Islet of Langerhans (tissue), 1 donor: ENCODE data around the gene ZNF598.

Experiments used
- FAIRE-seq: peaks from one replicate; lab custom pipeline; 2011; peaks lifted over from hg19 to GRCh38; lab: Jason Lieb, UNC

ZNF598 gene

DNA sequence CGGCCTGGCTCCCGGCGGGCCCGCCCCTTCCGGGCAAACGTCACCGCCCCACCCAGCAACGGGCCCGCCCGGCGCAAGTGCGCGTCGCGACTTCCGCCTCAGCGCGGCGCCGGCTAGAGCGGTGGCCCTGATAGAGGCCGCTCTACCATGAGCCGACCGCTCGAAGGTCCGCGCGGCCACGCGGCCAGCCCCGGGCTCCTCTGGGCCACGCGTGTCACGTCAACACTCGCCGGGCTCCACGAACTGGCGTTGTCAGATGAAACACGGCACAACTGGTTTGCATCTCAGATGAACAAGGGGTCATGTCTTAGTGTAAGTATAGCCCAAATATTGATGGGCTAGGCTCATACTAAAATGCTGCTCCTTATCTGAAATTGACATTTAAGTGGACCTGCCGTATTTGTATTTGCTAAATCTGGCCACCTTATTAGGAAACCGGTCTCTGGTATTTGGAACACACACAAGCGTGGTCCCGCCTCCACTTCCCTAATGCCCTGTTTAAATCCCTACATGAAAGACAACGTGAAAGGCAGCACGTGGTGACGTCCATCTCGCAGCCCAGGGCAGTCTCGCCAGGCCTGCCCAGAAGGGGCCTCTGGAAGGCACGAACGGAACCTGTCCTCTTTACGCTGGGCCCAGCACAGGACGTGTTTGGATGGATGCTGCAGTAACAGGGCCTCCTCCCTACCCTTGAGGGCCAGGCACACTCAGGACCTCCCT is at the start of gene ZNF598:
Gene ZNF598, minus strand, starts transcription at position 31 of the 720 bp plus-strand sequence.
- no peak for FAIRE-seq

- FAIRE-seq, result no peak
Observed at GRCh38 chr16:2058872-2059271, 49.3 kb upstream of the ZNF598 start.

GRCh38 chr16:2058420-2058819 is 48.8 kb upstream of the ZNF598 start:
- no peak for FAIRE-seq

DNA sequence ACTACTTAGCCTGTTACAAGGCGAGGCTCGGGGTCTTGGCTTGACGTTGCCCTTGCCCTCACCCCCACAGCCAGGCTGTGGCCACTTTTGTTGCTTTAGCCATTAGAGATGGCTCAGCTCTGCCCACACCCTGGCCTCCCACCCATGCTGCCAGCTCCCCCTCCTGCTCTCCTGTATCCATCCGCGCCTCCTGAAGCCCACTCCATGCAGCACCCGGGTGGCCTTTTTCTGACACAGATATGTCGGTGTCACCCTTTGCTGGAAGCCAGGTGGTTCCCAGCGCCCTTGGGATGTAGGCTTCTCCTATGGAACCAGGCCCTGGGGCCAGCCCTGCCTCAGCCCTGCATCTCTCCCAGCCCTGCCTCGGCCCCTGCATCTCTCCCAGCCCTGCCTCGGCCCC is 47.8 kb upstream of the ZNF598 start:
- no peak for FAIRE-seq

DNA sequence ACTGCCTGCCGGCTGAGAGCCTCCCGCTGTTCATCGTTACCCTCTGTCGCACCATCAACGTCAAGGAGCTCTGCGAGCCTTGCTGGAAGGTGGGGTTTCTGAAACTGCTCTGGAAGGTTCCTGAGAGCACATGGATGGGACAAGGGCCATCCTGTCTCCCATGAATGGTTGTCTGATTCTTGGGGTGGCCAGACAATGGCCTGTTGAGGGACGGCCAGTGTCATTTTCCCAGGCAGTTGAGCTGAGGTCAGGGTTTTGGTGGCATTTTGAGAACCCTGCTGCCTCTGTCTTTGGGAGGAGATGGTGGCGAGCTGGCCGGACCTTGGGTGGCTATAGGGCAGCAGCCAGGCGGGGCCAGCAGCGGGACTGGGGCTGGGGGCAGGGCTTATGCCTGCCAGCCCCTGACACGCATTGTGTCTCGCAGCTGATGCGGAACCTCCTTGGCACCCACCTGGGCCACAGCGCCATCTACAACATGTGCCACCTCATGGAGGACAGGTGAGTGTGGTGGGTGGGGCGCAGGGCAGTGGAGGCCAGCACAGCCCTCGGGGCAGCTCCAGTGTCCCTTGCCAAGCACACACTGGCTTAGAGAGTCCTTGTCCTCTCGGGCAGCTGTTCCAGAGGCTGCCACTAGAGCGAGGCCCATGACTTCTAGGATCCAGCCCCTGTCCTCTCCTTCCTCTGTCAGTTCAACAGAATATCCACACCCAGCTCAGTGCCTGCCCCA is 47.2 kb upstream of the ZNF598 start:
- no peak for FAIRE-seq

DNA sequence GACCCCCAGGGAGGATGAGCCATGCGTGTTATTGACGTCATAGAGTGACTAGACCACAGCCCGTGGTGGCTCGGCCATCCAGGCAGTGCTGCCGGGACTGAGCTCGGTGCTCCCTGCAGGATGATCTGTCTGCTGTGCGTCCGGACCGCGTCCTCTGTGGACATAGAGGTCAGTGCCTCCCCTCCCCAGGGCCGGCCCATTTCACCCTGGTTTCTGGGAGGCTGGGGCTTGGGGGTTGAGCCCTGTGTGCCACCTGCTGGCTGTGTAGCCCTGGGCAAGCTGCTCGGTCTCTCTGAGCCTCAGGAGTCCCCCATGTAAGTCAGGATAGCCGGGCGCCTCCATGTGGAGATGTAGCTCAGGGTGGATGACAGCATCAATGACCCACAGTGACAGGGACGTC is 46.5 kb upstream of the ZNF598 start:
- FAIRE-seq, result no peak

- no peak for FAIRE-seq
Observed at GRCh38 chr16:2054543-2055245, 45.1 kb upstream of the ZNF598 start.

GRCh38 chr16:2053897-2054296 is 44.3 kb upstream of the ZNF598 start:
- FAIRE-seq, result no peak

DNA sequence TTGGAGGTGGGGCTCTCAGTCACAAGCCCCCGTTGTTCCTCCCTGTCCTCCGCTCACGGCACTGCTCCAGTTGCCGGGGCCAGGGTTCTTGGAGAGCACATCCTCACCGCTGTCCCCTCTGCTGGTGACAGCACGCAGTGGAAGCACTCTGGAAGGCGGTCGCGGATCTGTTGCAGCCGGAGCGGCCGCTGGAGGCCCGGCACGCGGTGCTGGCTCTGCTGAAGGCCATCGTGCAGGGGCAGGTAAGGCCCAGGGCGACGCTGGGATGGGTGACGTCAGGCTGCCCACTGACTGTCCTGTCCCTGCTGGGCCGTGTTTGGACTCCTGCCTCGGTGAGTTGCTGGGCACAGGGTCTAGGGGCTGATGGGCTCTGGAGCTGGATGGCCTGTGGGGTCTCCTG is 43.6 kb upstream of the ZNF598 start:
- no peak for FAIRE-seq

GRCh38 chr16:2048116-2048543 is 38.5 kb upstream of the ZNF598 start:
- FAIRE-seq, result no peak

DNA sequence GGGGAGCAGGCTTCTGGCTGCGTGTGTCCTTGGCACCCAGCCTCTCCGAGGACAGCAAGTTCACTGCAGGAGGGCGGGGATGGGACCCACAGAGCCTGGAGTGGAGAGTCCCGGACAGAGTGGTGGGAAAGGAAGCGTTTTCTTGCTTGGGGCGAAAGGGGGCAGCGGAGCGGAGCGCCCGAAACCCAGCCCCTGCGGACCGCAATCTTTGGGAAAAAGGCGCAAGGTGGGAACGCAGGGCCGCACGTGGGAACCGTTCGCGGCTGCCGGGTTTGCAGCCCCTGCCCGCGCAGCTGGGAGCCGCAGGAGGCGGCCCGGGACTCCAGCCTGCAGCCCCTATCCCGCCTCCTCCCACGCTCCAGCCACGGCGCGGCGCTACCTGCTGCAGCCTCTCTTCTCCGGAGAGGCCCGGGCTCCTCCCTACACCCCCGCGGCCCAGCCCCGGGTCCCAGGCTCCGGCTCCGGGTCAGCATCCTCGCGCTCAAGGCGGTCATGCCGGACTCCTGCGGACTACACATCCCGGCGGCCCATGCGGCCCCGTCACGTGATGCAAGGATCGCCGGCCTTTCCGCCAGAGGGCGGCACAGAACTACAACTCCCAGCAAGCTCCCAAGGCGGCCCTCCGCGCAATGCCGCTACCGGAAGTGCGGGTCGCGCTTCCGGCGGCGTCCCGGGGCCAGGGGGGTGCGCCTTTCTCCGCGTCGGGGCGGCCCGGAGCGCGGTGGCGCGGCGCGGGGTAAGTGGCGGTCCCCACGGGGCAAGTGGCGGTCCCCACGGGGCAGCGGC is 37.9 kb upstream of the ZNF598 start, which contains the start of the genes NTHL1 and TSC2:
Gene NTHL1, minus strand, starts transcription at position 505 of the 786 bp plus-strand sequence. Its CDS starts 11 bp downstream, at position 494.
Gene TSC2, plus strand, starts transcription at position 656 of the 786 bp plus-strand sequence. CDS start 631 bp downstream, outside the sequence.
- FAIRE-seq, result no peak

DNA sequence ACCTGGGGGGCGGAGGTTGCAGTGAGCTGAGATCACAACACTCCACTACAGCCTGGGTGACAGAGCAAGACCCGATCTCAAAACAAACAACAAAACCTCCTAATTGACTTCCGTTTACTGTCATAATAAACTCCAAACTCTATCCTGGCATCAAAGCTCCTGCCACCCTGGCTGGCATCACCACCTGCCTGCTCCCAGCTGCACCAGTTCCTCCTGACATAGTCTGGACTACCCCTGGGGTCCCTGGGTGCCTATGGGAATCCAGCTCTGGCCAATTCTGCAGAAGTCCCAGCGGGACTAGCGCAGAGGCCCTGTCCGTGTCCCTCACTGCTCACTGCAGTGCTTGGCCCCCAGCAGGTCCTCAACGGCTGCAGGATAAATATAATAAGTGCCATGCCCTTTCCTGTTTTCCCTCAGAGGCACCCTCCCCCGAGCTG is 37.3 kb upstream of the ZNF598 start:
- FAIRE-seq, result no peak

DNA sequence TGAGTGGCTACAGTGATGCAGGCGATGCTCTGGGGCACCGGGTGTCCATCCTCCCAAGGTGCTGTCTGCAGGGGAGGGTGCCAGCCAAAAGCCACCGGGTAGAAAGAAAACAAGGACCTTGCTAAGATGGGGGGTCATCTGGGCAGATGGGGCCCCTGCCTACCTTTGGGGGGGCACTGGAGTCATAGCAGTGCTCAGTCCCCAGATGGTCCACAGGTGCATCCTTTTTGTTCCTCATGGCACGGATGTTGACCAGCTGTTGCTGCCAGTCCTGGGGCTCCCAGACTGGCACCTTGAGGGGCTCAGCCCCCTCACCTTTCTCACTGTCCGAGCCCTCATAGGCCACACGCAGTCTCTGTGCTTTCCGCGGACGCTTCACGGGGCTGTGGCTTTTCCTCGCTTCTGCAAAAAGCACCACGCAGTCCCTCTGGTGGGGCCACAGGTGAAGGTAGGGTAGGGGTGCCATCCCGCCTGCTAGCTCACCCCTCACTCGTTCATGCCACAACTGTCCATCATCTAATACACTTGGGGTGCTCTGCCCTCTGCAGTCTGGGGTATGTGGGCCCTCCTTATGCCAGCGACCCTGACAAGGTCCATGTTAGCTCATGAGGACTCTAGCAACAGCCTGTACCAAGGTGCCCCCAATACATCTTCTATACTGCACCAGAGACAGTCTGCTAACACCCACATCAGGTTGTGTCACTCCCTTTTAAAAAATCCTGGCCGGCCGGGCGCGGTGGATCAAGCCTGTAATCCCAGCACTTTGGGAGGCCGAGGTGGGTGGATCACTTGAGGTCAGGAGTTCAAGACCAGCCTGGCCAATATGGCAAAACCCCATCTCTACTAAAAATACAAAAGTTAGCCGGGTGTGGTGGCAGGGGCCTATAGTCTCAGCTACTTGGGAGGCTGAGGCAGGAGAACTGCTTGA is 36.6 kb upstream of the ZNF598 start:
- no peak for FAIRE-seq

DNA sequence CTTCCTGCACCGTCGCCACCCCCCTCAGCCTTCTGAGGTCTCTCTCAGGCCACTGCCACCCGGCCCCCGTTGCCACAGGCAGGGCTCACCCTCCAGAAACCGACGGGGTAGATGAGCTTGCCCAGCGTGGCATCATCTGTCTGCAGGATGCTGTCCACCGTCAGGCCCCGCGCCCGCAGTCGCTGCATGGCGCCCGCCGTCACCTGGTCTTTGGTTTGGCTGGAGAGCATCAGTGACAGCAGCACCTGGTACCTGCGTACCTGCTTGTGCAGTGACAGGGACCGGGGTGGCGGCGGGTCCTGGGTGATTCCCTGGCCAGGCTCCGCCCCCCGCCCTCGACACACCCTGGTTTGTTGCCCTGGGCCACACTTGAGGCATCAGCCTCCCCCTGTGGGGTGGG is 34.9 kb upstream of the ZNF598 start:
- FAIRE-seq, result no peak

DNA sequence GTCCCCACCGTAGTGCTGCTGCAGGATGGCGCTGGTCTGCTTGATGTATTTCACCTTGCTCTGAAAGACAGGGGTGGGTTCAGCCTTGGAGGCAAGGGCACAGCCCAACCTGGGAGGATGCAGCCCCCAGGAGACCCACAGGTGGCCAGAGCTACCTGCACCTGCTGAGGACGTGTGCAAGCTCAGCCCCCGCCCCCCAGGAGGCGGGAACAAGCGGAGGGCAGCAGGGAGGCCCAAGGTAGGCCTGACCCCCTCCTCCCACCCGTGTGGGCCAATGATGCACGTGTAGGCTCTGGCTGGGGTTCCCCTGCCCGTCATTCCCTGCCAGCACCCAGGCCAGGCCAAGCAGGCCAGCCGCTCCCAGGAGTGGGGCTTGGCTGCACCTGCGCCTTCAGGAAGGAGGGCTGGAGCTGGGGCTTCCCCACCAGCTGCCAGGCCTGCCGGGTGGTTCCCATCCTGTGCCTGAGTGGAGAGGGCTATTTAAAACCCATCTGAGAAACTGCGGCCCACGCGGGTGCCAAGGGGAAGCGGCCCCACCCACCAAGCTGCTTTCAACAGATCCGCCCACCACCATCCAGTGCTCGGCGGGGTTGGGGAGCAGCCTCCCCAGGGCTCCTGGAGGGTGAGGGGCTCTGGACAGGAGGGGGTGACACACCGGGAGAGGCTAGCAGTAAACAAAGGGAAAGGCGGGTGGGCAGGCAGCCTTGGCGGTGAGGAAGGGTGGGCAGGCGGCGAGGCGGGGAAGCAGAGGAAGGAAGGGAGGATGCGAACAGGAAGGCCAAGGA is 34.2 kb upstream of the ZNF598 start:
- no peak for FAIRE-seq

DNA sequence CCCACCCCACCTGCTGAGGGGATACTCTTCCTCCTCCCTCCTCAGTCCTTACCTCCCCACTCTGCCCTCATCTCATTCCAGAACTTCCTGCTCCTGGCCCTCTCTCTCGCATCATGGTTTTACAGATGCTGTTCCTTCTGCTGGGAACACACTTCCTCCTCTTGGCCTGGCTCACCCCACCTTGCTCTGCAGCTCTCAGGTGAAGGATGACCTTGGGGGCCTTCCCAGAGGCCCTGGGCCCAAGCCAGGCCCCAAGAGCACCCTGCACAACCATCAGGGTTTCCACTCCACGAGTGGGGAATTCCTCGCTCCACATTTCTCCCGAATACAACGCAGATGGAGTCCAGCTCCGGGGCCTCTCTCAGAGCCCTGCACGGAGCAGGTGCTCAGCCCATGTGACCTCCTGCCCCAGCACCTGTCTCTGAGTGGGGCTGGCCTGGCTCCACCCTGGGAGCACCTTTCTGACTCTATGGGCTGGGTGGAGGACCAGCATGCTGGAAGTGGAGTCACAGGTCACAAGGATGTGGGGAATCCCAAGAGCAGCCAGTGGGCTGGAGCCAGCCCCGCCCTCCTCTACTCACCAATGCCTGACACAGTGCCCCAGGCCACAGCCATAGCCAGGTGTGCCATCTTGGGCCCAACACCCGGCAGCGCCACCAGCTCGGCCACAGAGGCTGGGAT is 33.5 kb upstream of the ZNF598 start:
- FAIRE-seq, result no peak

DNA sequence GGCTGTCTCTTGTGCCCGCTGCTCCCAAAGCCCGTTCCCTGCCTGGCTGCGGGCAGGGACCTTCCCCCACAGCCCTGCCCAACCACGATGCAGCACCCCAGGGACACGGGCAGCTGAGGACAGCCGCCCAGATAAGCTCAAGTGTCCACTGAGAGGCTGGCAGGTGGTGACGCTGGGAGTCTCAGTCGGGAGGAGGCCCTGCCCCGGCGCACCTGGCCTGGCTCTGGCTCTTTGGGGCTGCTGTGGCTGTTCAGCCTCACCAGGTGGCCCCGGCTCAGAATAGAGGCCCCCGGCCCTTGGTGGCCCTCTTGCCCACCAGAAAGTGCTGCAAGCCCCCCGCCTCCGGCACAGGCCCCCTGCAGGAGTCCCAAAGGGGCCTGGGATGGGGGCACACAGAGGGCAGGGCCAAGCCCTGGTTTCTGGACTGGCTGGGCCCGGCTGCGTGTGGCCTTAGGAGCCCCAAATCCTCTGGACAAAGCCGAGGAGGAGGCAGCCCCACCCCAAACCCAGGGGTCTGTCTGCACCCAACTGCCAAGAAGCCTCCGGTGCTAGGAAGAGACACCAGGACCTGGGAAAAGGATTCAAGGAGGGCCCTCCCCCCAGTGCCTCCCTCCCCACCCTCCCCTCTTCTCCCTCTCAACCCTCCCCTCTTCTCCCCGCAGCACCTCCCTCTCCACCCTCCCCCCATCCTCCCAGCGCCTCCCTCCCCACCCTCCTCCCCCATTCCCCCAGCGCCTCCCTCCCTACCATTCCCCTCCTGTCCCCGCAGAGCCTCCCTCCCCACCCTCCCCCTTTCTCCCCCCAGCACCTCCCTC is 32.8 kb upstream of the ZNF598 start:
- no peak for FAIRE-seq

DNA sequence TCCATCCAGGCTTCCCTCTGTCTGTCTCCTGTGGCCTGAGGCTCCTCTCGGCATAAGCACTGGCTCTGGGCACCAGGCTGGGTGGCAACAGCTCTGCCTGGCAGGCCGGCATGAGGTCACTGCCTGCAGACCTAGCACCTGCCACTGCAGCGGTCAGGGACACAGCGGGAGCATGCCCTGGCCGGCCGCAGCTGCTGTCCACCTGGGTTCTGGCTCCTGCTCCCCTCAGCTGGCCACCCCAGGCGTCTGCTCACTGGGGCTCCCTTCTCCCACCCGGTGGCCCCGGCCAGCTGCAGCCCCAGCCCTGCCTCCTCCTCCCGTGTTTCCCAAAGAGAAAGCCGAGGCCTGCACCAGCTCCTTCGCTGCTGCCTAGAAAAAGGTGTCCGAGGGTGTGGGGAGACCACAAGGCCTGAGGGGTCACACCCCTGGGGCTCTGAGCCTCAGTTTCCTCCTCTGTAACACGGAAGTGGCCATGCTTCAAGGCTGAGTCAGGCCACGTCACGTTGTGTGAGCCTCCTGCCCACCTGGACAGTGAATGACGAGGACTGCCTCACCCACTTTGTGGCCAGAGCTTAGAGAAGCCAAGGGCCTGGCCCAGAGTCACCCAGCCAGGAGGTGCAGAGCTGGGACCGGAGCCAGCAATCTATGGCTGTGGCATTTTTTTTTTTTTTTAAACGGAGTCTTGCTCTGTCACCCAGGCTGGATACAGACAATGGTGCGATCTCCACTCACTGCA is 31.3 kb upstream of the ZNF598 start:
- FAIRE-seq, result no peak
